Panc1 (cell line): Measurements from ENCODE around the gene DIAPH2. TPM values are rescaled to one million over a fixed set of nuclear protein-coding genes. Genes with fewer than 3 reads are reported as not detected.

ENCODE experiments used
- ATAC-seq: fragments of 200-7000 bp; cut with Tn5 transposase; 2 replicates; pipeline ENCODE4 v1.9.1; 2020; ENCODE audit warnings: mild to moderate bottlenecking, moderate library complexity
- BruUV-seq: library from RNA; stranded (reverse); fragments of 400-500 nt; replicated peaks from 2 replicates; lab custom pipeline; 2021; lab: Mats Ljungman, UMichigan
- CTCF ChIA-PET: fragments of 300-600 bp; sonication (Branson Sonifier 250); formaldehyde crosslinking; loops from one replicate; lab custom pipeline; 2022; ENCODE audit warnings: antibody characterized with exemption; lab: Charles Lee
- POLR2A ChIA-PET: fragments of 300-600 bp; sonication (Branson Sonifier 250); formaldehyde crosslinking; loops from one replicate; lab custom pipeline; 2022; ENCODE audit warnings: antibody characterized with exemption; lab: Charles Lee
- DNase-seq: peaks from one replicate; pipeline ENCODE4 v3.0.0-alpha.2; 2010; ENCODE audit warnings: low read depth, low spot score
- H3K27ac ChIP-seq: 2 replicates; pipeline ENCODE4 v1.5.1; 2011; ENCODE audit warnings: mild to moderate bottlenecking, low read length, inconsistent platforms
- H3K27me3 ChIP-seq: fragments of 200-500 bp; sonication (Bioruptor generic); 2 replicates; pipeline ENCODE4 v1.6.0; 2014; ENCODE audit warnings: low read length, inconsistent platforms; ENCODE audit not compliant: control insufficient read depth, insufficient read depth
- H3K36me3 ChIP-seq: fragments of 200-500 bp; sonication (Bioruptor generic); 2 replicates; pipeline ENCODE4 v1.5.1; 2014; ENCODE audit warnings: inconsistent platforms, mild to moderate bottlenecking, low read length, moderate library complexity; ENCODE audit not compliant: control insufficient read depth, insufficient read depth
- H3K4me1 ChIP-seq: 2 replicates; pipeline ENCODE4 v1.5.1; 2011; ENCODE audit warnings: inconsistent platforms, mild to moderate bottlenecking, low read length, moderate library complexity; ENCODE audit not compliant: control insufficient read depth, insufficient read depth
- H3K4me3 ChIP-seq, 2 experiments: 2 replicates each; pipeline ENCODE4 v1.5.1; 2011 to 2012; ENCODE audit warnings: low read depth in 2 of 2, low read length in 2 of 2, mild to moderate bottlenecking in 2 of 2, inconsistent platforms in 1 of 2, moderate library complexity in 1 of 2
- H3K9me3 ChIP-seq: fragments of 200-500 bp; sonication (Bioruptor generic); 2 replicates; pipeline ENCODE4 v1.5.1; 2014; ENCODE audit warnings: low read depth, mild to moderate bottlenecking, inconsistent platforms, low read length, moderate library complexity; ENCODE audit not compliant: control insufficient read depth, insufficient read depth
- POLR2AphosphoS5 ChIP-seq: IDR thresholded peaks from 2 replicates; pipeline ENCODE4 v1.6.1; 2012; ENCODE audit warnings: mild to moderate bottlenecking, low read depth, low read length, moderate library complexity
- SIN3A ChIP-seq: IDR thresholded peaks from 2 replicates; pipeline ENCODE4 v1.6.1; 2012; ENCODE audit warnings: low read depth, mild to moderate bottlenecking, low read length, moderate library complexity, borderline replicate concordance; ENCODE audit not compliant: insufficient read depth
- TCF7L2 ChIP-seq: IDR thresholded peaks from 2 replicates; pipeline ENCODE4 v1.6.1; 2011; ENCODE audit warnings: mild to moderate bottlenecking, low read depth, low read length, inconsistent platforms
- in situ Hi-C: cut with HindIII; loops from 2 replicates; pipeline ENCODE4 v1.10.0; 2016; ENCODE audit warnings: low sequenced_read_pairs, low pct_unique_long_range_greater_than_20kb
- intact Hi-C: fragments of 100-400 bp; cut with micrococcal nuclease; formaldehyde crosslinking; loops from one replicate; pipeline ENCODE4 v1.10.0; 2022; ENCODE audit not compliant: unreplicated experiment
- total RNA-seq: library from RNA; stranded (reverse); gene quantifications from one replicate; pipeline ENCODE4 v1.2.1, GENCODE V29; 2021; ENCODE audit not compliant: unreplicated experiment
- TF ChIP-seq, protein P1 (sequence below), 2 experiments: IDR thresholded peaks; 2 replicates each; pipeline ENCODE4 v1.6.1; 2011 to 2012; ENCODE audit warnings: low read depth in 2 of 2, control low read depth in 1 of 2, low read length in 1 of 2, mild to moderate bottlenecking in 1 of 2, moderate library complexity in 1 of 2; ENCODE audit not compliant: insufficient read depth in 1 of 2
- TF ChIP-seq, protein P2 (sequence below): fragments of 450-650 bp; IDR thresholded peaks from 2 replicates; pipeline ENCODE4 v1.5.1; 2017; ENCODE audit warnings: mild to moderate bottlenecking

DIAPH2 gene
- total RNA-seq, 1 experiment from 2014 or later, result 17.0 TPM

DNA sequence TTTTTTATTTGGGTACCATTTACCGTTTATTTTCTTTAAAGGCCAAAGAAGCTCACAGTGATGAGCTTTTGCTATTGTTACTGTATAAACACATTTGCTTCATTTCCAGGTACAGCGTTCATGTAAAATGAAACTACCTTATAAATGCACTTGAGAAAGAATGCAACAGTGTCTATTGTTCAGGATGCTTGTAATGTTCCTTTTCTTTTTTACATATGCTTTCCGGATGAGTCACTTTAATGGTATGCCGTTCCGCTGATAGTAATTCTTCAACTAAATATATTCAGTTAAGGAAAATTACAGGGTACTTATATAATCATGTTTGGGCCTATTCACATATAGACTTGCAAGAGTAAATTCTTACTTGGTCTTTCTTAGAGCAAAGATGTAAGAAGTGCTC, 554.0 kb downstream of the DIAPH2 start:
- in situ Hi-C loops, result no loop called here
- H3K27ac ChIP-seq, result no peak overlapping the region
- no peaks in the 10 kb centered on the region for H3K36me3 ChIP-seq
- H3K4me3 ChIP-seq, result no peak overlapping the region
- TF ChIP-seq POLR2AphosphoS5 (no peak), SIN3A (no peak), TCF7L2 (no peak)
- TF ChIP-seq, protein P1, sequence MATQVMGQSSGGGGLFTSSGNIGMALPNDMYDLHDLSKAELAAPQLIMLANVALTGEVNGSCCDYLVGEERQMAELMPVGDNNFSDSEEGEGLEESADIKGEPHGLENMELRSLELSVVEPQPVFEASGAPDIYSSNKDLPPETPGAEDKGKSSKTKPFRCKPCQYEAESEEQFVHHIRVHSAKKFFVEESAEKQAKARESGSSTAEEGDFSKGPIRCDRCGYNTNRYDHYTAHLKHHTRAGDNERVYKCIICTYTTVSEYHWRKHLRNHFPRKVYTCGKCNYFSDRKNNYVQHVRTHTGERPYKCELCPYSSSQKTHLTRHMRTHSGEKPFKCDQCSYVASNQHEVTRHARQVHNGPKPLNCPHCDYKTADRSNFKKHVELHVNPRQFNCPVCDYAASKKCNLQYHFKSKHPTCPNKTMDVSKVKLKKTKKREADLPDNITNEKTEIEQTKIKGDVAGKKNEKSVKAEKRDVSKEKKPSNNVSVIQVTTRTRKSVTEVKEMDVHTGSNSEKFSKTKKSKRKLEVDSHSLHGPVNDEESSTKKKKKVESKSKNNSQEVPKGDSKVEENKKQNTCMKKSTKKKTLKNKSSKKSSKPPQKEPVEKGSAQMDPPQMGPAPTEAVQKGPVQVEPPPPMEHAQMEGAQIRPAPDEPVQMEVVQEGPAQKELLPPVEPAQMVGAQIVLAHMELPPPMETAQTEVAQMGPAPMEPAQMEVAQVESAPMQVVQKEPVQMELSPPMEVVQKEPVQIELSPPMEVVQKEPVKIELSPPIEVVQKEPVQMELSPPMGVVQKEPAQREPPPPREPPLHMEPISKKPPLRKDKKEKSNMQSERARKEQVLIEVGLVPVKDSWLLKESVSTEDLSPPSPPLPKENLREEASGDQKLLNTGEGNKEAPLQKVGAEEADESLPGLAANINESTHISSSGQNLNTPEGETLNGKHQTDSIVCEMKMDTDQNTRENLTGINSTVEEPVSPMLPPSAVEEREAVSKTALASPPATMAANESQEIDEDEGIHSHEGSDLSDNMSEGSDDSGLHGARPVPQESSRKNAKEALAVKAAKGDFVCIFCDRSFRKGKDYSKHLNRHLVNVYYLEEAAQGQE (IDR thresholded peaks at IDR 0.05; ENCODE audit: insufficient read depth in 1 of 2, low read depth in 2 of 2, low read length in 1 of 2), result no peak
- TF ChIP-seq, protein P2, sequence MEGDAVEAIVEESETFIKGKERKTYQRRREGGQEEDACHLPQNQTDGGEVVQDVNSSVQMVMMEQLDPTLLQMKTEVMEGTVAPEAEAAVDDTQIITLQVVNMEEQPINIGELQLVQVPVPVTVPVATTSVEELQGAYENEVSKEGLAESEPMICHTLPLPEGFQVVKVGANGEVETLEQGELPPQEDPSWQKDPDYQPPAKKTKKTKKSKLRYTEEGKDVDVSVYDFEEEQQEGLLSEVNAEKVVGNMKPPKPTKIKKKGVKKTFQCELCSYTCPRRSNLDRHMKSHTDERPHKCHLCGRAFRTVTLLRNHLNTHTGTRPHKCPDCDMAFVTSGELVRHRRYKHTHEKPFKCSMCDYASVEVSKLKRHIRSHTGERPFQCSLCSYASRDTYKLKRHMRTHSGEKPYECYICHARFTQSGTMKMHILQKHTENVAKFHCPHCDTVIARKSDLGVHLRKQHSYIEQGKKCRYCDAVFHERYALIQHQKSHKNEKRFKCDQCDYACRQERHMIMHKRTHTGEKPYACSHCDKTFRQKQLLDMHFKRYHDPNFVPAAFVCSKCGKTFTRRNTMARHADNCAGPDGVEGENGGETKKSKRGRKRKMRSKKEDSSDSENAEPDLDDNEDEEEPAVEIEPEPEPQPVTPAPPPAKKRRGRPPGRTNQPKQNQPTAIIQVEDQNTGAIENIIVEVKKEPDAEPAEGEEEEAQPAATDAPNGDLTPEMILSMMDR, result no peak
- no peak; the same call in 1 of the 2 replicates for ATAC-seq
- H3K4me1 ChIP-seq, result no peaks in the 10 kb centered on the region; the same call in 1 of the 2 replicates
- ChIA-PET CTCF (interaction anchor here (0.7 kb wide), 1 partner anchor 45 kb away, joined by 9 read pairs; no protein-coding TSS in a partner anchor), POLR2A (no interaction called here)
- BruUV-seq, result no TSS peak
- intact Hi-C loops, result no loop called here
- no peaks in the 10 kb centered on the region for H3K27me3 ChIP-seq
- no peak for DNase-seq
- H3K9me3 ChIP-seq, result no peaks in the 10 kb centered on the region

DNA sequence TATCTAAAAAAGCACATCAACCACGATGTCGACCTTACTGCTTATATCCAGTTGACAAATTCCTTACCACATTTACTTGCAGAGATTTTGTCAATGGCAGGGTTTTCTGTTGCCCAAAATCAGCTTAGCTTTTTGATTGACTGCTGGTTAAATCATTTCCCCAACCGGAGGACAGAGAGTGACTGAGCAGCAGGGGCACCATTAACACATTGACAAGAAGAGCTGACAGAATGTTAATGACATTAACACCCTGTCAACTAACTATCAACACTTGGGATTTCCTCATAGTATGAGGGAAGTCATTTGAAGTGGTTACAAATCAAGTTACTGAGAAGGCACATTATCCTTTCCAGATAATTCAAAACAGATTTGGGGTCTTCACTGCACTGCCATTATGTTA, 567.5 kb downstream of the DIAPH2 start:
- H3K9me3 ChIP-seq, result no peaks in the 10 kb centered on the region
- no peaks in the 10 kb centered on the region for H3K36me3 ChIP-seq
- TF ChIP-seq POLR2AphosphoS5 (no peak), TCF7L2 (no peak), SIN3A (no peak)
- TF ChIP-seq, protein P1 (IDR thresholded peaks at IDR 0.05; ENCODE audit: insufficient read depth in 1 of 2, low read depth in 2 of 2, low read length in 1 of 2), result no peak
- TF ChIP-seq, protein P2, result no peak
- no TSS peak for BruUV-seq
- no peaks in the 10 kb centered on the region for H3K27me3 ChIP-seq
- POLR2A ChIA-PET, result no interaction called here
- in situ Hi-C loops (no loop called here), intact Hi-C loops (no loop called here)
- CTCF ChIA-PET, result no interaction called here
- no peak overlapping the region for H3K27ac ChIP-seq
- ATAC-seq, result no peak
- no peak for DNase-seq
- no peak overlapping the region for H3K4me3 ChIP-seq
- no peaks in the 10 kb centered on the region for H3K4me1 ChIP-seq
